ENCODE data around the gene PPM1A. TPM values are rescaled to one million over a fixed set of nuclear protein-coding genes. Genes with fewer than 3 reads are reported as not detected.

Gene PPM1A
- total and polyA plus RNA-seq, 2 experiments from 2014 or later = 29.8 to 34.1 TPM

GRCh38 chr14:60344751-60345150 lies 95.7 kb downstream of the PPM1A start:
- Histone ChIP-seq H3K27ac (ENCODE audit: low read depth) (no peak overlapping the region), H3F3A (replicated peaks; ENCODE audit: low read depth) (no peaks in the 10 kb centered on the region), H3K4me3 (no peak overlapping the region), H3K4me2 (no peak overlapping the region), H3K9me2 (ENCODE audit: insufficient read depth) (no peaks in the 10 kb centered on the region), H3K4me1 (ENCODE audit: insufficient read depth) (peaks cover 15% of the 10 kb centered on the region), H3K79me2 (replicated peaks; ENCODE audit: insufficient read depth) (no peaks in the 10 kb centered on the region), H3K36me3 (ENCODE audit: insufficient read depth) (no peaks in the 10 kb centered on the region), H3K27me3 (ENCODE audit: insufficient read depth) (no peaks in the 10 kb centered on the region), H2AFZ (no peak overlapping the region), H4K20me1 (replicated peaks; ENCODE audit: insufficient read depth) (no peaks in the 10 kb centered on the region)
- TF ChIP-seq, protein P1, sequence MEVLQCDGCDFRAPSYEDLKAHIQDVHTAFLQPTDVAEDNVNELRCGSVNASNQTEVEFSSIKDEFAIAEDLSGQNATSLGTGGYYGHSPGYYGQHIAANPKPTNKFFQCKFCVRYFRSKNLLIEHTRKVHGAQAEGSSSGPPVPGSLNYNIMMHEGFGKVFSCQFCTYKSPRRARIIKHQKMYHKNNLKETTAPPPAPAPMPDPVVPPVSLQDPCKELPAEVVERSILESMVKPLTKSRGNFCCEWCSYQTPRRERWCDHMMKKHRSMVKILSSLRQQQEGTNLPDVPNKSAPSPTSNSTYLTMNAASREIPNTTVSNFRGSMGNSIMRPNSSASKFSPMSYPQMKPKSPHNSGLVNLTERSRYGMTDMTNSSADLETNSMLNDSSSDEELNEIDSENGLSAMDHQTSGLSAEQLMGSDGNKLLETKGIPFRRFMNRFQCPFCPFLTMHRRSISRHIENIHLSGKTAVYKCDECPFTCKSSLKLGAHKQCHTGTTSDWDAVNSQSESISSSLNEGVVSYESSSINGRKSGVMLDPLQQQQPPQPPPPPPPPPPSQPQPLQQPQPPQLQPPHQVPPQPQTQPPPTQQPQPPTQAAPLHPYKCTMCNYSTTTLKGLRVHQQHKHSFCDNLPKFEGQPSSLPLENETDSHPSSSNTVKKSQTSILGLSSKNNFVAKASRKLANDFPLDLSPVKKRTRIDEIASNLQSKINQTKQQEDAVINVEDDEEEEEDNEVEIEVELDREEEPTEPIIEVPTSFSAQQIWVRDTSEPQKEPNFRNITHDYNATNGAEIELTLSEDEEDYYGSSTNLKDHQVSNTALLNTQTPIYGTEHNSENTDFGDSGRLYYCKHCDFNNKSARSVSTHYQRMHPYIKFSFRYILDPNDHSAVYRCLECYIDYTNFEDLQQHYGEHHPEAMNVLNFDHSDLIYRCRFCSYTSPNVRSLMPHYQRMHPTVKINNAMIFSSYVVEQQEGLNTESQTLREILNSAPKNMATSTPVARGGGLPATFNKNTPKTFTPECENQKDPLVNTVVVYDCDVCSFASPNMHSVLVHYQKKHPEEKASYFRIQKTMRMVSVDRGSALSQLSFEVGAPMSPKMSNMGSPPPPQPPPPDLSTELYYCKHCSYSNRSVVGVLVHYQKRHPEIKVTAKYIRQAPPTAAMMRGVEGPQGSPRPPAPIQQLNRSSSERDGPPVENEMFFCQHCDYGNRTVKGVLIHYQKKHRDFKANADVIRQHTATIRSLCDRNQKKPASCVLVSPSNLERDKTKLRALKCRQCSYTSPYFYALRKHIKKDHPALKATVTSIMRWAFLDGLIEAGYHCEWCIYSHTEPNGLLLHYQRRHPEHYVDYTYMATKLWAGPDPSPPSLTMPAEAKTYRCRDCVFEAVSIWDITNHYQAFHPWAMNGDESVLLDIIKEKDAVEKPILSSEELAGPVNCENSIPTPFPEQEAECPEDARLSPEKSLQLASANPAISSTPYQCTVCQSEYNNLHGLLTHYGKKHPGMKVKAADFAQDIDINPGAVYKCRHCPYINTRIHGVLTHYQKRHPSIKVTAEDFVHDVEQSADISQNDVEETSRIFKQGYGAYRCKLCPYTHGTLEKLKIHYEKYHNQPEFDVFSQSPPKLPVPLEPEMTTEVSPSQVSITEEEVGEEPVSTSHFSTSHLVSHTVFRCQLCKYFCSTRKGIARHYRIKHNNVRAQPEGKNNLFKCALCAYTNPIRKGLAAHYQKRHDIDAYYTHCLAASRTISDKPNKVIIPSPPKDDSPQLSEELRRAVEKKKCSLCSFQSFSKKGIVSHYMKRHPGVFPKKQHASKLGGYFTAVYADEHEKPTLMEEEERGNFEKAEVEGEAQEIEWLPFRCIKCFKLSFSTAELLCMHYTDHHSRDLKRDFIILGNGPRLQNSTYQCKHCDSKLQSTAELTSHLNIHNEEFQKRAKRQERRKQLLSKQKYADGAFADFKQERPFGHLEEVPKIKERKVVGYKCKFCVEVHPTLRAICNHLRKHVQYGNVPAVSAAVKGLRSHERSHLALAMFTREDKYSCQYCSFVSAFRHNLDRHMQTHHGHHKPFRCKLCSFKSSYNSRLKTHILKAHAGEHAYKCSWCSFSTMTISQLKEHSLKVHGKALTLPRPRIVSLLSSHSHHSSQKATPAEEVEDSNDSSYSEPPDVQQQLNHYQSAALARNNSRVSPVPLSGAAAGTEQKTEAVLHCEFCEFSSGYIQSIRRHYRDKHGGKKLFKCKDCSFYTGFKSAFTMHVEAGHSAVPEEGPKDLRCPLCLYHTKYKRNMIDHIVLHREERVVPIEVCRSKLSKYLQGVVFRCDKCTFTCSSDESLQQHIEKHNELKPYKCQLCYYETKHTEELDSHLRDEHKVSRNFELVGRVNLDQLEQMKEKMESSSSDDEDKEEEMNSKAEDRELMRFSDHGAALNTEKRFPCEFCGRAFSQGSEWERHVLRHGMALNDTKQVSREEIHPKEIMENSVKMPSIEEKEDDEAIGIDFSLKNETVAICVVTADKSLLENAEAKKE (CRISPR knock-in tag; IDR thresholded peaks at IDR 0.05) = no peak
- TF ChIP-seq ZNF331 (CRISPR knock-in tag; IDR thresholded peaks at IDR 0.05; ENCODE audit: low read depth) (no peak), EZH2phosphoT487 (IDR thresholded peaks at IDR 0.05; ENCODE audit: unreplicated experiment) (no peak), CREB1 (CRISPR knock-in tag; IDR thresholded peaks at IDR 0.05; ENCODE audit: low read depth) (no peak), JUNB (IDR thresholded peaks at IDR 0.05; ENCODE audit: unreplicated experiment) (no peak), POLR2AphosphoS5 (IDR thresholded peaks at IDR 0.05; ENCODE audit: low read depth) (no peak), NANOG (IDR thresholded peaks at IDR 0.05; ENCODE audit: borderline replicate concordance) (no peak), ZNF114 (CRISPR knock-in tag; IDR thresholded peaks at IDR 0.05) (no peak), STAT1 (IDR thresholded peaks at IDR 0.05; ENCODE audit: unreplicated experiment) (no peak), EZH2 (IDR thresholded peaks at IDR 0.05; ENCODE audit: low read depth, unreplicated experiment) (no peak)
- TF ChIP-seq, protein P2, sequence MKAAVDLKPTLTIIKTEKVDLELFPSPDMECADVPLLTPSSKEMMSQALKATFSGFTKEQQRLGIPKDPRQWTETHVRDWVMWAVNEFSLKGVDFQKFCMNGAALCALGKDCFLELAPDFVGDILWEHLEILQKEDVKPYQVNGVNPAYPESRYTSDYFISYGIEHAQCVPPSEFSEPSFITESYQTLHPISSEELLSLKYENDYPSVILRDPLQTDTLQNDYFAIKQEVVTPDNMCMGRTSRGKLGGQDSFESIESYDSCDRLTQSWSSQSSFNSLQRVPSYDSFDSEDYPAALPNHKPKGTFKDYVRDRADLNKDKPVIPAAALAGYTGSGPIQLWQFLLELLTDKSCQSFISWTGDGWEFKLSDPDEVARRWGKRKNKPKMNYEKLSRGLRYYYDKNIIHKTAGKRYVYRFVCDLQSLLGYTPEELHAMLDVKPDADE (IDR thresholded peaks at IDR 0.05) = no peak
- TF ChIP-seq, protein P3, sequence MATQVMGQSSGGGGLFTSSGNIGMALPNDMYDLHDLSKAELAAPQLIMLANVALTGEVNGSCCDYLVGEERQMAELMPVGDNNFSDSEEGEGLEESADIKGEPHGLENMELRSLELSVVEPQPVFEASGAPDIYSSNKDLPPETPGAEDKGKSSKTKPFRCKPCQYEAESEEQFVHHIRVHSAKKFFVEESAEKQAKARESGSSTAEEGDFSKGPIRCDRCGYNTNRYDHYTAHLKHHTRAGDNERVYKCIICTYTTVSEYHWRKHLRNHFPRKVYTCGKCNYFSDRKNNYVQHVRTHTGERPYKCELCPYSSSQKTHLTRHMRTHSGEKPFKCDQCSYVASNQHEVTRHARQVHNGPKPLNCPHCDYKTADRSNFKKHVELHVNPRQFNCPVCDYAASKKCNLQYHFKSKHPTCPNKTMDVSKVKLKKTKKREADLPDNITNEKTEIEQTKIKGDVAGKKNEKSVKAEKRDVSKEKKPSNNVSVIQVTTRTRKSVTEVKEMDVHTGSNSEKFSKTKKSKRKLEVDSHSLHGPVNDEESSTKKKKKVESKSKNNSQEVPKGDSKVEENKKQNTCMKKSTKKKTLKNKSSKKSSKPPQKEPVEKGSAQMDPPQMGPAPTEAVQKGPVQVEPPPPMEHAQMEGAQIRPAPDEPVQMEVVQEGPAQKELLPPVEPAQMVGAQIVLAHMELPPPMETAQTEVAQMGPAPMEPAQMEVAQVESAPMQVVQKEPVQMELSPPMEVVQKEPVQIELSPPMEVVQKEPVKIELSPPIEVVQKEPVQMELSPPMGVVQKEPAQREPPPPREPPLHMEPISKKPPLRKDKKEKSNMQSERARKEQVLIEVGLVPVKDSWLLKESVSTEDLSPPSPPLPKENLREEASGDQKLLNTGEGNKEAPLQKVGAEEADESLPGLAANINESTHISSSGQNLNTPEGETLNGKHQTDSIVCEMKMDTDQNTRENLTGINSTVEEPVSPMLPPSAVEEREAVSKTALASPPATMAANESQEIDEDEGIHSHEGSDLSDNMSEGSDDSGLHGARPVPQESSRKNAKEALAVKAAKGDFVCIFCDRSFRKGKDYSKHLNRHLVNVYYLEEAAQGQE (IDR thresholded peaks at IDR 0.05; ENCODE audit: unreplicated experiment) = no peak
- TF ChIP-seq, protein P4, sequence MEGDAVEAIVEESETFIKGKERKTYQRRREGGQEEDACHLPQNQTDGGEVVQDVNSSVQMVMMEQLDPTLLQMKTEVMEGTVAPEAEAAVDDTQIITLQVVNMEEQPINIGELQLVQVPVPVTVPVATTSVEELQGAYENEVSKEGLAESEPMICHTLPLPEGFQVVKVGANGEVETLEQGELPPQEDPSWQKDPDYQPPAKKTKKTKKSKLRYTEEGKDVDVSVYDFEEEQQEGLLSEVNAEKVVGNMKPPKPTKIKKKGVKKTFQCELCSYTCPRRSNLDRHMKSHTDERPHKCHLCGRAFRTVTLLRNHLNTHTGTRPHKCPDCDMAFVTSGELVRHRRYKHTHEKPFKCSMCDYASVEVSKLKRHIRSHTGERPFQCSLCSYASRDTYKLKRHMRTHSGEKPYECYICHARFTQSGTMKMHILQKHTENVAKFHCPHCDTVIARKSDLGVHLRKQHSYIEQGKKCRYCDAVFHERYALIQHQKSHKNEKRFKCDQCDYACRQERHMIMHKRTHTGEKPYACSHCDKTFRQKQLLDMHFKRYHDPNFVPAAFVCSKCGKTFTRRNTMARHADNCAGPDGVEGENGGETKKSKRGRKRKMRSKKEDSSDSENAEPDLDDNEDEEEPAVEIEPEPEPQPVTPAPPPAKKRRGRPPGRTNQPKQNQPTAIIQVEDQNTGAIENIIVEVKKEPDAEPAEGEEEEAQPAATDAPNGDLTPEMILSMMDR (conservative IDR thresholded peaks at IDR 0.05; ENCODE audit: low read depth in 2 of 2) = no peak
- H3K27ac Mint-ChIP-seq = no peak overlapping the region
- no peak for ATAC-seq
- no peak overlapping the region for H3K4me3 Mint-ChIP-seq
- no peaks in the 10 kb centered on the region for H3K9me3 Mint-ChIP-seq
- H3K4me1 Mint-ChIP-seq = peaks cover 32% of the 10 kb centered on the region
- peaks cover 2% of the 10 kb centered on the region for H3K27me3 Mint-ChIP-seq (ENCODE audit: insufficient read depth, low read depth, poor library complexity)
- DNase-seq (ENCODE audit: low spot score) = no peak
- H3K36me3 Mint-ChIP-seq (ENCODE audit: low read depth) = no peaks in the 10 kb centered on the region

All from GM23338 (cell line).